Cardiac fibroblast (primary cell): Measurements from ENCODE around the gene GHRHR.

Experiments
- DNase-seq, 2 donors: peaks; one replicate each; pipeline versions ENCODE4 v3.0.0 to v3.0.0-alpha.2; 2010; ENCODE audit warnings: low read depth in 2 of 2
- H3K4me3 ChIP-seq, 2 donors: replicated peaks in 1 of 2; 1 replicate in 1 of 2; 2 replicates in 1 of 2; pipeline ENCODE4 v1.5.1; 2011; ENCODE audit warnings: low read depth in 2 of 2, low read length in 2 of 2, mild to moderate bottlenecking in 2 of 2, moderate library complexity in 1 of 2
- CTCF ChIP-seq: IDR thresholded peaks from one replicate; pipeline ENCODE4 v1.5.1; 2011; ENCODE audit warnings: low read depth, mild to moderate bottlenecking, low read length, inconsistent platforms

The GHRHR gene

DNA sequence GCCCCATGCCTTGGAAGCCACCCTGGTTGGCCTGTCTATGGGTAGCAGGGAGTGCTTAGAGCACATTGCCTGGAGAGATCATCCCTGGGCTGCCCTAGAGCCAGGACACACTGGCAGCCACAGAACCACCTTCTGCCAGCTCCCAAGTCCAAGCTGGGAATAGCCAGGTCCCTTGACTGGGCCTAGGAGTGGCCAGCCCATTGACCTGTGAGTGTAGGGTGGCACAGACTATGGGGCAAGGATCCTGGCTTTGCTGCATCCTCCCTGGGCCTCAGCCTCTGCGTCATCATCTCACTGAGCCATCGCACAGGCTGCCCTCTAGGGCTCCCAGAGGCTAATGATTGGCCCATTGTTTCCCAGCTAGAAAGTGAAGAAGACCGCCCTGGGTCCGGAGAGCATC lies 45.1 kb upstream of the GHRHR start:
- TF ChIP-seq CTCF, result no peak
- no peak for DNase-seq
- H3K4me3 ChIP-seq, result no peak overlapping the region

- DNase-seq, result peak; percentile 37 to 38
- TF ChIP-seq CTCF, result no peak
- no peak overlapping the region for H3K4me3 ChIP-seq
Observed at GRCh38 chr7:30920021-30920583, 43.7 kb upstream of the GHRHR start.

DNA sequence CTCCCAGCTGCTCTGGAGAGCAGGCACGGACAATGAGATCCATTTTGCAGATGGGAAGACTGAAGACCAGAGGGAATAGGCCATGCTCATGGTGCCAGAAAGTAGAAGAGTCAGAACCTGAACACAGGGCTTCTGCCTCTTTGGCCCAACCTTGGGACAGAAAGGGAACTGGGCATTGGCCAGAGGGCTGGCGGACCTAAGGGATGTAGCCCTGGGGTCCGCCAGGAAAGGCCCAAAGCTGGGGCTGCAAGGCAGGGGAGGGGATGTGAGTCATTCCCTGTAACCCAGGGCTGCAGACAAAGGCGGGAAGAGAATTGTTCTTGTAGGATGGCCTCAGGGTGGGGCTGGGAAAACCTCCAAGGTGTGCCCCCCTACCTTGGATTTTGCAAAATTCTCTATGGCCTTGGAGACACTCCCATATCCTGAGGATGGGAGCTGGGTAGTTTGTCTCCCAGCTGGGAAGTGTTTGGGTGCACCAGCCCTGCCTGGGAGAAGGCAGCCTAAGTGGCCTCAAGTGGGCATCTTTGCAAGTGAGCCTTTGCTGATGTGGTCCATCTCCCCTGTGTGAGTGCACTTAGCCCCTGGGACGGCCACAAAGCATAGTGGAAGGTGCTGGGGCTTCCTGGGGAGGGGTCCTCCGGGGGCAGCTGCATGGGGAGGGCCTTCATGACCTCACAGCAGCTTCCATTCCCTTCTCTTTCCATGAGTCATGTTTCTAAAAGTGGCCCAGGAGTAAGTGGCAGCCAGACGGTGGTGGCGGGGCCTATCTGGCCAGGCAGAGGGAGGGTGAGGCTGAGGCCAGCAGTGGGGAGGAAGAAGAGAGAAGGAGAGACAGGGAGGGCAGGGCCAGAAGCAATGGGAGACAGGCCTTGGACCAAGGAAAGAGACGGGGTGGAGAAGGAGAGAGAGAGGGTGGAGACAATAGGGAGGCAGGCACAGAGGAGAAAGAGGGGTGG lies 42.9 kb upstream of the GHRHR start:
- peak; percentile 59 for DNase-seq
- no peak overlapping the region for H3K4me3 ChIP-seq
- TF ChIP-seq CTCF, result no peak

- H3K4me3 ChIP-seq, result no peak overlapping the region
- DNase-seq, result no peak
- no peak for TF ChIP-seq CTCF
Observed at GRCh38 chr7:30921540-30922401, 42.0 kb upstream of the GHRHR start.

GRCh38 chr7:30922596-30922995 lies 41.2 kb upstream of the GHRHR start:
- no peak for TF ChIP-seq CTCF
- DNase-seq, result no peak
- H3K4me3 ChIP-seq, result no peak overlapping the region

DNA sequence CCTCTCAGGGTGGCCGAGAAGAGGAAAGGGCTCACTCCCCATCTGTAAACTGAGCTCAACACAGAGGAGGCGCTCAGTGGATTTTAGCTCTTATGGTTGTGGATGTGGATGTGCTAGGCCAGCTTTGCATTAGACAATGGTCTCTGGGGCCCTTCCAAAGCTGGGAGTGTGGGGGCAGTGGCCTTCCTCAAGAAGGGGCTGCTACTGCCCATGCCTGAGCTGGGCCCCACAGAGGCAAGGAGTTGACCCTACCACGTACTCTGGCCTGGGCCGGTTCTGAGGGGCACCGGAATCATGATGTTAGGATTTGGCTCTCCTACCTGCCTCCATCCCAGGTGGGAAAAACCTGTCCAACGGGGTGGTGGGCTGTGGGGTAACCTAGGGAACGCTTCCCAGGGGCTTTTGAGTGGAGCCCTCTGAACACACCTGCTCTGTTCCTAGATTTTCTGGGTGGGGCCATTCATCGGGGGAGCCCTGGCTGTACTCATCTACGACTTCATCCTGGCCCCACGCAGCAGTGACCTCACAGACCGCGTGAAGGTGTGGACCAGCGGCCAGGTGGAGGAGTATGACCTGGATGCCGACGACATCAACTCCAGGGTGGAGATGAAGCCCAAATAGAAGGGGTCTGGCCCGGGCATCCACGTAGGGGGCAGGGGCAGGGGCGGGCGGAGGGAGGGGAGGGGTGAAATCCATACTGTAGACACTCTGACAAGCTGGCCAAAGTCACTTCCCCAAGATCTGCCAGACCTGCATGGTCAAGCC lies 40.6 kb upstream of the GHRHR start:
- H3K4me3 ChIP-seq, result no peak overlapping the region
- TF ChIP-seq CTCF, result no peak
- DNase-seq, result no peak
